GM20000 (cell line): ENCODE measurements around the gene PEF1.

Experiments
- DNase-seq: peaks from one replicate; pipeline ENCODE4 v3.0.0; 2012; ENCODE audit warnings: low spot score
- TF ChIP-seq, protein P1 (sequence below): IDR thresholded peaks from 2 replicates; pipeline ENCODE4 v1.5.1; 2012; ENCODE audit warnings: mild to moderate bottlenecking, control low read depth; ENCODE audit errors: extremely low read depth, missing control alignments

Gene PEF1

DNA sequence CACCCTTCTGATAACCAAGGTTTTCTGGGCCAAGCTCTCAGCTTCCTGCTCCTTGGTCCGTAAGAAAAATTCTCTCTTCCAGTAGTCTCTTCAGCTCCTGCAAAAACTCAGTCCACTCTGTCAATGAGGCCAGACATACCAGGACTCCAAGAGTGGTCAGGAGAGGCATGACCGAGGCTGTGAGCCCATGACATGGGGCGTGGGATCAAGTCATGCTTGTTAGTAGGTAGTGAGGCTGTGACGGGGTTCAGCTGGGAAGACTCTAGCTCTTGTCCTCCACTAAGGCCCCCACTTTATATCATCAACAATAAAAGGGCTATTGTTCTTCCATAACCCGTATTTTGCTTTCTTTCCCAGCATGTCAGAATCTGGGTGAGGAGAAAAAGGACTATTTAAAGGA is 37.3 kb downstream of the PEF1 start:
- TF ChIP-seq, protein P1, sequence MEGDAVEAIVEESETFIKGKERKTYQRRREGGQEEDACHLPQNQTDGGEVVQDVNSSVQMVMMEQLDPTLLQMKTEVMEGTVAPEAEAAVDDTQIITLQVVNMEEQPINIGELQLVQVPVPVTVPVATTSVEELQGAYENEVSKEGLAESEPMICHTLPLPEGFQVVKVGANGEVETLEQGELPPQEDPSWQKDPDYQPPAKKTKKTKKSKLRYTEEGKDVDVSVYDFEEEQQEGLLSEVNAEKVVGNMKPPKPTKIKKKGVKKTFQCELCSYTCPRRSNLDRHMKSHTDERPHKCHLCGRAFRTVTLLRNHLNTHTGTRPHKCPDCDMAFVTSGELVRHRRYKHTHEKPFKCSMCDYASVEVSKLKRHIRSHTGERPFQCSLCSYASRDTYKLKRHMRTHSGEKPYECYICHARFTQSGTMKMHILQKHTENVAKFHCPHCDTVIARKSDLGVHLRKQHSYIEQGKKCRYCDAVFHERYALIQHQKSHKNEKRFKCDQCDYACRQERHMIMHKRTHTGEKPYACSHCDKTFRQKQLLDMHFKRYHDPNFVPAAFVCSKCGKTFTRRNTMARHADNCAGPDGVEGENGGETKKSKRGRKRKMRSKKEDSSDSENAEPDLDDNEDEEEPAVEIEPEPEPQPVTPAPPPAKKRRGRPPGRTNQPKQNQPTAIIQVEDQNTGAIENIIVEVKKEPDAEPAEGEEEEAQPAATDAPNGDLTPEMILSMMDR, result no peak
- no peak for DNase-seq

GRCh38 chr1:31605908-31606427 is 38.7 kb downstream of the PEF1 start:
- TF ChIP-seq, protein P1, result no peak
- DNase-seq, result peak; percentile 90

DNA sequence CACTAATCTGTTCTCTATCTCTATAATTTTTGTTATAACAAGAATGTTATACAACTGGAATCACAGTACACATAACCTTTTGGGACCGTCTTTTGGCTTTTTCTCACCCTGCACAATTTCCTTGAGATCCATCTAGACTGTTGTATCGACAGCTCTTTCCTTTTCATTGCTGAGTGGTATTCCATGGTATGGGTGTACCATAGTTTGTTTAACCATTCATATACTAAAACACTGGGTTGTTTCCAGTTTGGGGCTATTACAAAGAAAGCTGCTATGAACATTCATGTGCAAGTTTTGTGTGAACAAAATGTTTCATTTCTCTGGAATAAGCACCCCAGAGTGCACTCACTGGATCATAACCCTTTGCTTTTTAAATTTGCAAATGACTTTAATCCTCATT is 42.6 kb downstream of the PEF1 start:
- DNase-seq, result no peak
- TF ChIP-seq, protein P1, result no peak

DNA sequence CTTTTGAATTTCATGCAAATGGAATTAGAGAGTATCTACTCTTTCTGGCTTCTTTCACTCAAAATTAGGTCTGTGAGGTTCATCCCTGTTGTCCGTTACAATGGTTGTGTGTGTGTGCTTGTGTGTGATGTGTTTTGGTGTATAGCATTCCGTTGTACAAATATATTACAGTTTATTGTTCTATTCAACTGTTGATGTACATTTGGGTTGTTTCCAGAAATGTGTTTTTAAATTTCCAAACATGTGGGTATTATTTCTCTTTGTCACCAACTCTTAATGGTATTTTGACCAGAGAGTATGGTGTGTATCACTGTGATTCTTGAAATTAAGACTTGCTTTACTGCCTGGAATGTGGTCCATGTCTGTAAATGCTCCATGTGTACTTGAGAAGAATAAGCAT is 44.0 kb downstream of the PEF1 start:
- DNase-seq, result no peak
- TF ChIP-seq, protein P1, result no peak

GRCh38 chr1:31598980-31599379 is 45.7 kb downstream of the PEF1 start:
- no peak for DNase-seq
- TF ChIP-seq, protein P1, result no peak

GRCh38 chr1:31596737-31597097 is 48.0 kb downstream of the PEF1 start:
- TF ChIP-seq, protein P1, result no peak
- DNase-seq, result no peak

DNA sequence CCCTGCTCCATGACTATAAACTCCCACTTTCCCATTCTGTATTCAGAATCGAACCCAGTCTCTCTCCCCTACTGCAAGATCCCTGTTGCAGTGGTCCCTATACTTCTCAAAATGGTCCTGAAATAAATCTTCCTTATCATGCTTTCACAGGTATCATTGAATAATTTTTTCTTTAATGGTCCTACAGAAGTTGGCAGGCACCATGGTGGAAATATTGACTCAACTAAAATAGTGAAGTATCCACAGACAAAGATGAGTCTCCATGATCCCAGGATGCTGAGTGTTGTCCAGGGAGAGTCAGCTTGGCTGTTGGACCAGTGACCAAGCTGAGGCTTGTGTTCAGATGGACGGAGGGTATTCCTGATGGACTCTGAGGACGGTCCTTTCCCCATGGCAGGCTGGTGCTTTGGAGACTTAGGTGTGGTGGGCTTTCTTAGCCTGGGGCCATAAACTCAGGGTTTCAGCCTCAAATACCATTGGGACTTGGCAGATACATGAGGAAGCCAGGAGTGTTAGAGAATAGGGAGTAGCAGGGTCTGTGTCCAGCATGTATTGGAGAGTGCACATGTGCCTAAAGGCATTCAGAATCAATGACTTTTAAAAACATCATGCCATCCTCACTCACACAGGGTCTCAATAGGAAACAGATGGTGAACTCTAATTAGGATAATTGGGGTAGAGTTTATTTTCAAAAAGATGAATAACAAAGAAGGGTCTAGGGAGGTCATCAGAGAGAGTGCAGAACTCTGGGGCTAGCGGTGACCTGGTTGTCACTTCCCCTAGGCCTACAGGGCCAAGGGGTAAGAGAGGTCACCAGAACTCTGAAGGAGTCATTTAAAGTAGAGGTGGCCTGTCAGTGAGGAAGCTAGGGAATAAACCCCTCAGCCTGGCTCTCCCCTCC is 48.6 kb downstream of the PEF1 start:
- TF ChIP-seq, protein P1, result no peak
- no peak for DNase-seq
